Measurements from ENCODE around the gene ATG10.
"Not testable (repeated sequence)": the region's sequence is repeated elsewhere in the genome, so short reads cannot be mapped to it uniquely, and the experiment has no call there.

The ATG10 gene

DNA sequence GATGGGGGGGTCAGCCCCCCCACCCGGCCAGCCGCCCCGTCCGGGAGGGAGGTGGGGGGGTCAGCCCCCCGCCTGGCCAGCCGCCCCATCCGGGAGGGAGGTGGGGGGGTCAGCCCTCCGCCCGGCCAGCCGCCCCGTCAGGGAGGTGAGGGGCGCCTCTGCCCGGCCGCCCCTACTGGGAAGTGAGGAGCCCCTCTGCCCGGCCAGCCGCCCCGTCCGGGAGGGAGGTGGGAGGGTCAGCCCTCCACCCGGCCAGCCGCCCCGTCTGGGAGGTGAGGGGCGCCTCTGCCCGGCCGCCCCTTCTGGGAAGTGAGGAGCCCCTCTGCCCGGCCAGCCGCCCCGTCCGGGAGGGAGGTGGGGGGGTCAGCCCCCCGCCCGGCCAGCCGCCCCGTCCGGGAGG, 168.0 kb downstream of the ATG10 start:
- not testable (repeated sequence) for DNase-seq

DNA sequence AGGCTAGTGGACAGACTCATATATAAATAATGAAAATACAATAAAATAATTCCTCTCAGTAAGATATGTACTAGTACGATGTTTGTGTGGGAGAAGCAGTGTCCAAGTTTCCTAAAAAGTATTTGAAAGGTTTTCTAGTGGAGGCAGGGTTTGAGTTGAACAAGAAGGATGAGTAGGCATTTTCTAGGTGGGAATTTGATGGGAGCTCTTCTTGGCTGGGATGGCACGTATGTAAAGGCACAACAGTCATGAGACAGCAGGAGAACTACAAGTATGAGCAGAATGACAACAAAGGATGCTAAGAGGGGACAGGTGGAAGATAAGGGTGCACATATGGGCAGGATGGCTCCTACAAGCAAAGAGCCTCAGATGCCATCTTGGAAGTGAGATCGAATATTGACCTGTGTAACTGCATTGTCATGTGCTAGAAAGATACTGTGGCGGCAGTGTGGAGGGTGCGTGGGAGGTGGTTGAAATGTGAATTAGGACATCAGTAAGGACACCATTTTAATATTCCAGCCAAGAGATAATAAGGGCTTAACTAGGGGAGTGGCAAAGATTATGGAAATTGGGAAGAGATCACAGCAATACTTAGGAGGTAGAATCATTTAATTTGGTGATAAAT, 170.5 kb downstream of the ATG10 start:
- no peak for DNase-seq

DNA sequence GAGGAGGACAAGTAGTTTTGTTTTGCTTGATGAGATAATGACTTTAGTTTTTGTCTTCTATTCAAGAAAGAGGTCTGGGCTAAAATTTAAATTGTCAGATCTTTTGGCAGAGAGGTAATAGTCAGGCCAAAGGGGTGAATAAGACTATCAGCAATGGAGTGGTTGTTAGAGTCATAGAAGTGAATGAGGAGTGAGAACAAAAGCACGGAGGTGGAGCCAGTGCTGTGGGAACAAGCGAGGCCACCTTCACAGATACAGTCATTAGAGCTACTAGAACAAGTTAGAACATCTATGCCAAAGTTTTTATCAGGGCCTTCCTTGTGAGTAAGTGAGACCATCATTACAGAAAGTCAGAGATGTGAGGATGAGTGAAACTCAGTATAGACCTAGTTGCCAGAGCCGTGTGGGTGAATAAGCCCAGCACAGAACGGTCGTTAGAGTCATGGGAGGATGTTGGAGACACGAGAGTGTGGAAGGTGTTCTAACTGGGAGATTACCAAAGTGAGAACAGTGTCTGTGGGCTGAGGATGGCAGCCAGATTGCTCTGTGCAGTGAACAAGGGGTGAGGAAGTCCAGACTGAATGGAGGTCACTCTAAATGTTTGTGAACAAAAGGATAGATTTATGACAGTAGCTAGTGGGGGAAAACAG, 171.2 kb downstream of the ATG10 start:
- DNase-seq: no peak

DNA sequence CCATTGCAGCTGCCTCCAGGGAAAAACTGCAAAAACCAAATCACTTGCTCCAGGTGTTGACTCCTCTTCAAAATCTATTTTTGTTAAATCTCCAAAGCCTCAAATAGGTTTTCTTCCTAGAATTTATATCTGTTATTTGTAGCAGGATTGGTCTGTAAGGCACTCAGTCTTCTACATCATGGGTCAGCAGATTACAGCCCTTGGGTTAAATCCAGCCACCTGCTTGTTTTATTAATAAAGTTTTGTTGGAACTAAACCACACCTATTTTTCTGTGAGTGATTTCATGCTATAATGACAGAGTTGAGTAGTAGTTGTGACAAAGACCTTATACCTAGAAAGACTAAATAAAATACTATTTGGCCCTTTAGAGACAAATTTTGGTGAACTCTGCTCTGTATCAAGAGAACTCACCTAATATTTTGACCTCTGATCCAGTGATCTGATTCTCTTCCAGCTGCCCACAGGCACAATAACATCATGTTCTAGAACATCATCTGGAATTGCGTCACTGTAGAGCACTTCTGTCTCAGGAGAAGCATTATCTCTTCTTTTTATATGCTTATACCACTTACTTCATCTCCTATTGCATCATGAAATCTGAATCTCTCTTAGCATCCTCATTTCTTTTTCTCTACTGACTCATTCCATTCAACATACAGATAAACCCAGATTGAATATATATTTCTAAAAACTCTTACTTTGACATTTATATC, 176.2 kb downstream of the ATG10 start:
- no peak for DNase-seq

DNA sequence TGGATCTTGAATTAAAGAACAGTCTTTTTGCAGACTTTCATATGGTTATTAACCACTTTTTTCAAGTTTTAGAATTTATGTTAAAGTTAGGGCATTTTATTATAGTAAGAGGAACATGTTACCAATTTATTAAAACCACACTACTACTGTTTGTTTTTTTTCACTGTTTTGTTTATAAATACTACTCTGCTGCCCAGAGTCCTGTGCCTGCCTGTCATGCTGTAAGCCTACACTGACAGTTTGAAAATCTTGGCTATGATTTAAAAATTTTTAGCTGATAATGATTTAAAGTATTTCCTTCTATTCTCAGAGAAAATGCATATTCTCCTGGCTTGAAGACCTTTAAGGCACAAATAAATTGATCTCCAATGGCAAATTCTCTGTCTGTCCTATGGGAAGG, 177.6 kb downstream of the ATG10 start:
- DNase-seq: no peak

DNA sequence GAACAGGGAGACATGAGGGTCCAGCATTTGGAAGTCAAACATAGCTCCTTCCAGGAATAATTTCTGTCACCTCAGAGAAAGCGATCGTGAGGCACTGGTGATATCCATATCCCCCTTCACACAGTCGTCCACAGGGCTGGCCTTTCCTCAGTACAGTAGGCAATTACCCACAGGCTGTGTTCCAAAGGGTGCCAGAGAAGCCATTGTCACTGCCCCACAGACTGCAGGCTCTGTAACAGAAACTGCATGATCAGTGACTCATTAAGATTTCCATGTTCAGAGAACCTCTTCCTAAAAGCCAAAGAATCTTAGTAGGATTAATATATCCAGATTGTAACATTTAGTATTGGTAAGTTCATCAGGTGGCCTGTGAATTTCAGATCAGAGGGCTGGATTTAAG, 178.7 kb downstream of the ATG10 start:
- DNase-seq: no peak

DNA sequence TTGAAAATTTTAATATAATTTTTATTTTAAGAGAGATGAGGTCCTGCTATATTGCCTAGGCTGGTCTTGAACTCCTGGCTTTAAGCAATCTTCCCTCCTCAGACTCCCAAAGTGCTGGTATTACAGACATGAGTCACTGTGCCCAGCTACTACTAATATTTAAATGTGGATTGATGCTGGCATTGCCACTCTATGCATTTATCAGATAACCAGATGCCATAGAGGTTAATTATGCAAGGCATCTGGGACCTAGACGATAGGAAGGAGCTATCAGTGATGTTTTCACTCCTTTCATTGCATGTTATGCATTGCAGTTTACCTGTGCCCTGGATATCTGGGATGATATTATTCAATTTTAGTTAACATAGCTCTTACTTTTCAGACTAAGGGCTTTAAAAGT, 179.4 kb downstream of the ATG10 start:
- DNase-seq: no peak

DNA sequence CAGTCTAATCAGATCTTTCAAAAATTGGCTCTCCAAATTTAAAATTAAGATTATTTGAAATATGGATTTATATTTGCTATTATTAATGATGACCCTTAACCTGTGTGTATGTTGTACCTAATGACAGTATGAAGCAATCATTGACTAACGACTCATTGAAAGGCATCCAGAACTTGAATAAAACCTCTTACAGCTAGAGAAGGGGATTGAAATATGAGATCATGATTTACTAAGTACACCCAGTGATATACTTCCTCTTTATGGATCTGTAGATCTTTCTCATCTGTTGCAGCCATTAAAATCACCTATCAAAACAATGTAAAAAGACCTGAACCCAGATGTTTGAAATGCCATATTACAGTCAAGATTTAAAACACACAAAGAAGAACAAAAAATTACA, 179.8 kb downstream of the ATG10 start:
- DNase-seq: no peak

DNA sequence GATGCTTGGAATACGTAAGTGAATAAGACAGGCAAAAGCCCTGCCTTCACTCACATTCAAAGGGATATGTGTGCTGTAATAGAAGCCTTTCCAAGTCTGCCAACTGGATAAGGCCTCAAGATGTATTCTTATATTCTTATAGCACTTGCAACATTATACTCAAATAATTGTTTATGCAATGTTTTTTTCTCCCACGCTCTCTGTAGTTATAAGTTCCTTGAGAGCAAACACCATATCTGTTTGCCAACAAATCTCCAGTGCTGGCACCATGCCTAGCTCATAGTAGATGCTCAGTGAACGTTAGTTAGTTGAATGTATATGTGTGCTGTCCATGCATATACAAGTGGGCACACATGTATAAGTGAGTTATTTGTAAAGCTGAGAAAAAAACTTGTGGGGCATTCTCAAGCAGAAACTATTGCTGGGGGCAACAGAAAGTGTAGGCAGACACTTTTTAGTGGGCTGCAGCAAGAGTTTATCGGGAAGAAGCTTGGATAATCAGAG, 181.2 kb downstream of the ATG10 start:
- DNase-seq: no peak

DNA sequence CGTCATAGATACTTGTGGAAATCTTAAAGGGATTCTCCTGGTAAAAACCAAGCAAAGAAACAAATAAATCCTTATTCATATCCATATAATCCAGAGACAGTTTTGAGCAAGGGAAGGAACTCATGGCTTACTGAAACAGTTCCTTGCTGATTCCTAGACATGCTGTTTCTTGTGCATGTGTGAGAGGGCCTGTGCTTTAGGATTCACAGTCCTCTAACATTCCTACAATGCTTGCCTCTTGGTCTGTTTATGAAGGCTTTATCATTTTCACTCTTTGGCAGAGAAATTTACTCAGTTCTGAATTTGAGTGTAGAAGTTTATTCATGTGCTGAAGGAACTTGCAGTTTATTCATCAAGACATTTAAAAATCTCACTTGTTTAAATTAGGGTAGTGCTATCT, 183.0 kb downstream of the ATG10 start:
- no peak for DNase-seq

DNA sequence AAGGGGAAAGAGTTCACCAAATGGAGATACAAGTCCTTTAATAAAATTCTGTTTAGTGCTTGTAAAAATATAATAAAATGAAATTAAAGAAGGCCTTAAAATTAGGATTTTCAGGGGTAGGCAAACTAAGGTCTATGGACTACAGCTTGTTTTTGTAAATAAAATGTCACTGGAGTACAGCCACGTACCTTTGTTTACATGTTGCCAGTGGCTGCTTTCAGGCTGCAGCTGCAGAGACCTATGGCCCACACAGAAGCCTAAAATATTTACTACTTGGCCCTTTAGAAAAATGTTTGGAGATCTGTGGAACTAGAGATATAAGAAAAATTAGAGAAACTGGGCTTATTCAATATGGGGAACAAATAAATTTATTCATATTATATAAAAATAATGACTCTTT, 183.5 kb downstream of the ATG10 start:
- no peak for DNase-seq

DNA sequence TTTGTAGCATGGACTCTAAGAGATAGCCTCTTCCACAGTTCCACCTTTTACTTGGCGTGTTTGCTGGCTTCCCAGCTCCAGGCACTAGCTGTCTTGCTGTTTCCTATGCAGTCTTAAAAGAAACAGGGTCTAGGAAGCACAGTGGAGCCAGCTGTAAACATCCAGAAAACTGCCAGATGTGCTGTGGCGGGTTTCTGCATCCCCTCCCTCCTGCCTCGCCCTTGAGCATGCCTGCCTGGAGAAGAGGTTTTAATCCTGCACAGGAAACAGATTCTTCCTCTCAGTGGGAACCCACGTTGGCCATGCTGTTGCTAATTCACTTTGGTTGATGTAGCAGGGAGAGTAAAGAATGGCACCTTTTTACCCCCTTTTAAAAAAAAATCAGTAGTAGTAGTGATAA, 185.1 kb downstream of the ATG10 start:
- no peak for DNase-seq

DNA sequence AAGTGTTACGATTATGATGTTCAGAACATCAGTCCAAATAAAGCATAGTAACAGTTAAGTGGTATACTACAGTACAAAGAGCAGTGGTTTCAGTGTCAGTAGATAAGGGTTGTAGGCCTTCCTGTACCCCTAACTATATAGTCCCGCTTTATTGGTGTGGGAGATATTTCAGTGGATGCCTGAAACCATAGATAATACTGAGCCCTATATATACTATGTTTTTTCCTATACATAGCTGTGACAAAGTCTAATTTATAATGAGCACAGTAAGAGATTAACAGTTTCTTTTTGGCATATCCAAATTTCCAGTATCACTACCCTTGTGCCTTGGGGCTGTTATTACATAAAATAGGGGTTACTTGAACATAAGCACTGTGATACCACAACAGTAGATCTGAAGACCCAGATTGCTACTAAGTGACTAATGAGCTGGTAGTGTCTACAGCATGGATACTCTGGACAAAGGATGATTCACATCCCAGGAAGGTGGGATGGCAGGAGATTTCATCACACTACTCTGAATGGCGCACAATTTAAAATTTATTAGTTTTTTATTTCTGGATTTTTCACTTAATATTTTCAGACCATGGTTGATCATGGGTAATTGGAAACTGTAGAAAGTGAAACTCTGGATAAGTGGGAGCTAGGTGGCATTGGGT, 187.1 kb downstream of the ATG10 start:
- no peak for DNase-seq

DNA sequence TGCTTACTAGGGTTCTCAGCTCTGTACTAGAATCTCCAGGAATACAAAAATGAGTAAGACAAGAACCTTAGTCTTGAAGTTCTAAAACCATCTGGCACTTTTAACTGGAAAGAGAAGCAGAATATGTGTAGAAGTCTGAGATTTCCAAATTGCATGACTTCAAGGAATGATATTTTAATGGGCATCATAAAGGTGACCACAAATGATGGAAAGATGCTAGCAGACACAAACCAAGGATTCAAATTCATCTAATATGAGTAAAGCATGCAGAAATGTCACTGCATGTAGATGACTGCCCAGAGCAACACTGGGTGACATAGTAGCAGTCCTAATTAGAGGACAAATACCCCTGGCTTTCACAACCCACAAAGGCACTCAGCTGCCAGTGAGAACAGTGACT, 189.1 kb downstream of the ATG10 start:
- no peak for DNase-seq

DNA sequence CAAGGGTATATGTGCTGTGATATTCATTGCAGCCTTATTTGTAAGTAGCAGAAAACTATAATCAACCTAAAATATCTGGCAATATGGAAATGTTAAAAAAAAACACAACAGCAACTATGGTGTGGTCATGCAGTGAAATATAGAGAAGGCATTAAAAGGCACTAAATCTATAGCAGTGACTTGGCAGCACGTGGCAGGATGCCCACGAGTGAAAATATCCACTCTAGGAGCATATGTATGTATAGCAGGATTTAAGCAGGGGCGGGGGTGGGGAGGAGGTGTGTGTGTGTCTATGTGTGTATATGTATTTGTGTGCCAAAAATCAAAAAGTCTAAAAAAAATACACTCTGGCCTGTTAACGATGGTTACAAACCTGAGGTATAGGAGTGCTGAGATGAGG, 190.8 kb downstream of the ATG10 start:
- DNase-seq: no peak

DNA sequence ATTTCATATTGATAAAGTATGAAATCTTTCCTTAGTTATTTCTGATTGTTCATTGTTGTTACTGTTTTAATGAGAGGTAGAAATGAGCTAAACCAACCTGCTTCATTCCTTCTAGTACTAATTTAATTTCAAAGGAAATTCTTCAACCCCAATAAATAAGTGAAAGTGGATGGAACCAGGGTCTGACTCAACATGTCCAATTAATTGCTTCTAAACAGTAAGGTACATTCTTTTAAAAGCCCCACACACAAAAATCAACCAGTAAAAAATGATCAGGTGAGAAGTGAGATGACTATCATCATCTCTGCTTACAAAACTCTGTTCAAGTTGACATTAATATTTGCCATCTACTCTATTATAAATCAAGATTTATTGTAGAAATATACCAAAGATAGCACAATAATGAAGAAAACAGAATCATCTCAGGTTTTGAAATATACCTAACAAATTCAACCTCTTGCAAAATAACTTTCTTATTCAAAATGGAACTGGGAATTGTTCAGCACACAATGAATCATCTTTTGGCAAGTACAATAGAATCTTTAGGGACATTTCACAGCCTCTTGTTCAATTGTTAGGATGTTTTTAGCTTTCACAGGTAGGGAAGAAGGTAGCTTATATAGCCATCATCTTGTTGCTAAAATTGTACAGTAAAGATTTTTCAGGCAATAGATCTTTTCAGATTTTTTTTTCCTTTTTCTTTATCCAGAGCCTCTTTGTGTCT, 191.8 kb downstream of the ATG10 start:
- DNase-seq: no peak

DNA sequence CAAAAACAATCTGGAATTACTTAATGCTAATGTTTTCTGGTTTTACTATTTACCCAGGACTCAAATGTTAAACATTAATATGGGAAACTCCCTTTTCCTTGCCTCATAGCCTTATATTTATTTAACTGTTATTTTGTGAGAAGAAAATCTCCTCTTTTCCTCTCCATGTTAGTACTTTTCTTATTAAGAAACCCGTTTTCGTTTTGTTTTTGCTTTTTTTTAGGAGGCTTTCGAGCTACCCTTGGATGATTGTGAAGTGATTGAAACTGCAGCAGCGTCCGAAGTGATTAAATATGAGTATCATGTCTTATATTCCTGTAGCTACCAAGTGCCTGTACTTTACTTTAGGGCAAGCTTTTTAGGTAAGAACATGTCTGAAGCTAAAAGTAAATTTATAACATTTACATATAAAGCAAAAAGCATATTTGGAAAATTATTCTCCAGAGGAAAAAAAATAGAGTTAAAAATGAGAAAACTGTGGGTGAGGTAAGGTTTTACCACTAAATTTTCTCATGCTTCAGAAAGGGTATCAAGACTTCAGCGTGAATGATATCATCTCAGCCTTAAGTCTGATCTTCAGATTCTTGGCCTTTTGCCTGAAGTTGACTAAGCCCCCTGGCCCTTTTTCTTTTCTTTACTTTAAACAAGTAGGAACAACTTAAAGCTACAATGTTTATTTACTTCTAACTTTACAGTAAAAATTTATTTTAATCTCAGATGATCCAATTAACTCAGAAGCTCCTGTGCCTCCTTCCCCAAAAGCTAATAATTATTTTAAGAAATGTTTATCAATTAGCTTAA, 192.6 kb downstream of the ATG10 start:
- no peak for DNase-seq

DNA sequence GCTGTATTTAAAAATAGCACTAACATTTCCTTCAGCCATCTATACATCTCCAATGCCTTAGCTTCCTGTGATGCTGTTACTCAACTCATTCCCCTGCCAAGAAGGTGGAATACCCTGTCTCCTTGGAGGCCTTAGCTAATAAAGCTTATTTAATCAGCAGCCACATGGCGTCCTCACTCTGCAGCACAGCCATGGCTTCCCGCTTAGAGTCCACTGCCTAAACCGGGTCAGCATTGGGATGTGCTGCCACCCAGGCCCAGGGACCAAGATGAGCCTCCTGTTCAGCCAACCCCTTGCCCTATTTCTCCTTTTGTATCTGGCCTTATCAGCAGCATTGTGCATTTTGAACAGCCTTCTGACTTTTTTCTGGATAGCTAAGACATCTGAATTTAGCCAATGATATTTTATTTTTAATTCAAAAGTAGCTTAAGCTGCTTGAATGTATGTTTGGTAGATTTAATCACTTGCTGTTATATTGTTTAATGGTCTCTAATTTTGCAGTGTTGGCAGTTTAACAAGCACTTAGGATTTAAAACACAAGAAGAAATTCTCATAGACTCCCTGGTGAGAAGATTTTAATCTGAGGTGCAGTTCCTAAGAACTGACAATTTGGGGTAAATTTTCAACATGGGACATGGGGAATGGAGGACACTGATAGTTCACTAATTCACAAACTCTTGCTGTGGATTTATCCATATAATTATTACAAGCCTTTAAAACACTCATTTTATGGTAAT, 193.3 kb downstream of the ATG10 start:
- peak; percentile 45 for DNase-seq

DNA sequence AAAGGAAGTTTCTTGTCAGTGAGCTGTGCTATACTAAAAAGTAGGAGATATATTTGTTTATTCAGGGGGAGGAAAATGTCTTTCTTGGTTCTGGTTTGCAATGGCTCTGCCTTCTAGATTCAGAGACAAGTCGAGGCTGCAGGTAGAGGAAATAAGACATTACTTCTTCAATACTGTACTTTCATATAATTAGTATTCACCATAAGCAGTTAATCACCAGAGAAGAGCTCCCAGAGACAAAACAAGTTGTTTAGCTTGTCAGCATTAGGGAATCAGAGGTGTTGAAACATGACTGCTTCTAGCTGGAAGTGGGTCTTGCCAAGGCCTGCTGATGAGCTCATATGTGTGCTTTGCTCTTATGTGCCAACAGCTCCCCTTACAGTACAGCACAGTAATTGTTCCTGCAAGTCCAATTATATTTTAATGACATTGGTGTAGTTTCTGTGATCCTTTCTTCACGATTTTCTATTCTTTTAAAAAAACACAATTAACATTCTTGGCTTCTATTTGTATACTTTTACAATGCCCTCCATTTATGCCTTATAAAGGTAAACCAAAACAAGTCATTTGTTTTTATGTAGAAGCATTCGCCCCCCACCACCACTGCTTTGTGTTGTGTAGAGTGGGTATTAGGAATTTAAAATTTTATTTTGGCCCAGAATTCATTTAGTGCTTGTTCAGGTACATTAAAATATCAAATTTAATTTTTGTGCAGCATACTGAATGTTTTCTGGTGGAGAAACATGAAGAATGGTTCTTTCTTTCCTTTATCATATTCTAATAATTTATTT, 194.1 kb downstream of the ATG10 start:
- DNase-seq: peak; percentile 75

DNA sequence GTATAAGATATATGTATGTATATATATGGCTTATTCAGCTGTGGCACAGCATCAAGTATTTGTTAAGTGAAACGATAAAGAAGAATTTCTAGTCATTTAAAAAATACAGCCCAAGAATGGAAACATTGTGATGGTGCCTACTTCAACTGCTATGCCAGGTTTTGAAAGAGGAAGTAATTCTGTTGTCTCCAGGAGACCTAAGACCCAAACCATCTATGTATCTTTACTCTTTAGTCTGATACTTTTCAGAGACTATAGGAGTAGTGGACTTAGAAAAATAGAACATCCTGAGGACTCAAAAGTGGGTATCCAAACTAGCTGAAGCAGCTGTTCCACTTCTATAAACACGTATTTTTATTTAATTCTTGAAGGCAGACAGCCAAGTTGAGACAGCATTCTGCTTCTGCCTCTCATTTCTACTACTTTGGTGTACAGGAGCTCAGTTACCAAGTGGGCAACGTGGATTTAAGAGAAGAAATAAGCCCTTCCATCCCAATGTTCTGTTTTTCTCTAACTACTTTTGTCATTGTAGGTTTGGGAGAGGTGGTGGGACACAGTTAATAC, 195.6 kb downstream of the ATG10 start:
- DNase-seq: no peak

Measured in retina (tissue), 1 donor.